OCI-LY1 (cell line): ENCODE measurements around the gene IL12A.

Experiments used
- H2AFZ ChIP-seq: fragments of 200-600 bp; sonication (generic), shearing (Covaris generic); 2 replicates; pipeline ENCODE4 v1.6.0; 2014; ENCODE audit warnings: antibody characterized with exemption, mild to moderate bottlenecking, low read length
- H3F3A ChIP-seq: fragments of 200-600 bp; sonication (generic), shearing (Covaris generic); 2 replicates; pipeline ENCODE4 v1.6.0; 2014; ENCODE audit warnings: mild to moderate bottlenecking, antibody characterized with exemption, low read length, moderate library complexity; ENCODE audit not compliant: insufficient read depth
- H3K27ac ChIP-seq: fragments of 200-600 bp; sonication (generic); 2 replicates; pipeline ENCODE4 v1.5.1; 2014; ENCODE audit warnings: low read length, mixed run types, mild to moderate bottlenecking, low read depth; ENCODE audit not compliant: poor library complexity, severe bottlenecking
- H3K27me3 ChIP-seq: fragments of 200-600 bp; sonication (generic); 2 replicates; pipeline ENCODE4 v1.6.0; 2014; ENCODE audit warnings: antibody characterized with exemption, mild to moderate bottlenecking, low read length, moderate library complexity; ENCODE audit not compliant: insufficient read depth
- H3K36me3 ChIP-seq: fragments of 200-600 bp; sonication (generic); 2 replicates; pipeline ENCODE4 v1.6.1; 2014; ENCODE audit warnings: mild to moderate bottlenecking, antibody characterized with exemption, low read length, moderate library complexity, mixed read lengths; ENCODE audit not compliant: insufficient read depth
- H3K4me1 ChIP-seq: fragments of 200-600 bp; sonication (generic); 2 replicates; pipeline ENCODE4 v1.5.1; 2014; ENCODE audit warnings: mild to moderate bottlenecking, low read length, moderate library complexity; ENCODE audit not compliant: insufficient read depth, severe bottlenecking
- H3K4me2 ChIP-seq: fragments of 200-600 bp; sonication (generic), shearing (Covaris generic); 2 replicates; pipeline ENCODE4 v1.6.1; 2014; ENCODE audit warnings: low read length
- H3K4me3 ChIP-seq: fragments of 200-600 bp; sonication (generic); 2 replicates; pipeline ENCODE4 v1.5.1; 2014; ENCODE audit warnings: low read length, low read depth, mild to moderate bottlenecking, mixed read lengths; ENCODE audit not compliant: poor library complexity, severe bottlenecking
- H3K79me2 ChIP-seq: fragments of 200-600 bp; shearing (Covaris generic); 2 replicates; pipeline ENCODE4 v1.6.1; 2016; ENCODE audit warnings: mixed run types, low read length, mixed read lengths; ENCODE audit not compliant: insufficient read depth
- H3K9ac ChIP-seq: fragments of 200-600 bp; sonication (generic), shearing (Covaris generic); 2 replicates; pipeline ENCODE4 v1.6.1; 2014; ENCODE audit warnings: mild to moderate bottlenecking, low read length, mixed read lengths
- H3K9me2 ChIP-seq: fragments of 200-600 bp; sonication (generic), shearing (Covaris generic); 2 replicates; pipeline ENCODE4 v1.6.1; 2014; ENCODE audit warnings: low read depth, mild to moderate bottlenecking, low read length, mixed read lengths
- H3K9me3 ChIP-seq: fragments of 200-600 bp; shearing (Covaris generic); 2 replicates; pipeline ENCODE4 v1.6.1; 2014; ENCODE audit warnings: low read length, mixed read lengths
- H4K20me1 ChIP-seq: fragments of 200-600 bp; sonication (generic), shearing (Covaris generic); 2 replicates; pipeline ENCODE4 v1.6.0; 2016; ENCODE audit warnings: mild to moderate bottlenecking, low read length; ENCODE audit not compliant: insufficient read depth
- EZH2 ChIP-seq: fragments of 200-600 bp; sonication (generic), shearing (Covaris generic); IDR thresholded peaks from 2 replicates; pipeline ENCODE4 v1.8.0; 2017; ENCODE audit warnings: borderline replicate concordance, mixed run types, mild to moderate bottlenecking, antibody characterized with exemption, low read length, moderate library complexity, mixed read lengths
- TF ChIP-seq, protein P1 (sequence below): fragments of 200-600 bp; sonication (generic), shearing (Covaris generic); IDR thresholded peaks from 2 replicates; pipeline ENCODE4 v1.5.1; 2017; ENCODE audit warnings: mild to moderate bottlenecking, antibody characterized with exemption, low read length, moderate library complexity, mixed read lengths

IL12A gene

DNA sequence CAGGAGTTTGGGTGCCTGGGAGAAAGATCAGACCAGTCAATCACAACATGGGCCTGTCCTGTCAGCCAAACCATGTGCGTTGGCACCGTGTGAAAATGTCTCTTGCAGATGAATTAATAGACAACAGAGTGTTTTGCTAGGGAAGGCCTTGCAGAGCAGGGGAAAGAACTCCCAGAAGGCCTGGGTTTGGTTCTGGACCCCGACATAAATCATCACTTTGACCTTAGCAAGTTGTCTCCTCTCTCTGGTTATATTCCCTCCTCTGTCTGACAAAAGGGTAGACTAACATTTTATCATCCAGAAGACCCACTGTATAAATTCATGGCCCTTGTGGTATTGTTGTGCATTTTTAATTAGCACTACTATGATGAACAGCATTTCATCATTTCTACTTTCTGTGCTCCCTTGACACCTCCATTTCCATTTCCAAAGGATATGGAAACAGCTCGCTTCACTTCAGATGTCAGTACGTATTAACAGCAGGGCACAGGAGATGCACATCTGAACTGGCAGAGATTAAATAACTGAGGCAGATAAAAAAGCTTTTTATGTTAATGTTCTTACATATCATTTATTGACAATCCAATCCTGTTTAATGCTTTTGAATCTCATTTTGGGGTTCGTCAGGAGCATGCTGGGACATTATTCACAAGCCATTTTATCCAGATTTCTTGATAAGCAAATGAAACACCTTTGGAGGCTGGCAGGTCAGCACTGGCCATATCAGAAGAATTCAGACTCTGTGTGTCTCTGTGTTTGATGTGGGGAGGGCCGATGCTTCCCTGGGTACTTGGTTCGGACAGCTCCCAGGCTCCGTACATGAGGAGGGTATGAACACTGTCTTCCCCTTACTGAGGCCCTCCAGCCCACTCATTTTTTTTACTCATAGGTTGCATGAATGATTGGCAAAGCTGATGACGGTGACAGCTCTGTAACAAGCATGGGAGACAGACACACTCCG is 28.2 kb upstream of the IL12A start:
- Histone ChIP-seq H3K9me3 (no peaks in the 10 kb centered on the region), H3K4me2 (no peak overlapping the region), H3K79me2 (no peaks in the 10 kb centered on the region), H3K27me3 (peaks cover 4% of the 10 kb centered on the region; the same call in 1 of the 2 replicates), H4K20me1 (no peaks in the 10 kb centered on the region), H3K9ac (no peak overlapping the region), H2AFZ (no peak overlapping the region), H3F3A (no peaks in the 10 kb centered on the region), H3K9me2 (no peaks in the 10 kb centered on the region), H3K36me3 (no peaks in the 10 kb centered on the region), H3K27ac (no peak overlapping the region), H3K4me1 (no peaks in the 10 kb centered on the region), H3K4me3 (no peak overlapping the region)
- TF ChIP-seq, protein P1, sequence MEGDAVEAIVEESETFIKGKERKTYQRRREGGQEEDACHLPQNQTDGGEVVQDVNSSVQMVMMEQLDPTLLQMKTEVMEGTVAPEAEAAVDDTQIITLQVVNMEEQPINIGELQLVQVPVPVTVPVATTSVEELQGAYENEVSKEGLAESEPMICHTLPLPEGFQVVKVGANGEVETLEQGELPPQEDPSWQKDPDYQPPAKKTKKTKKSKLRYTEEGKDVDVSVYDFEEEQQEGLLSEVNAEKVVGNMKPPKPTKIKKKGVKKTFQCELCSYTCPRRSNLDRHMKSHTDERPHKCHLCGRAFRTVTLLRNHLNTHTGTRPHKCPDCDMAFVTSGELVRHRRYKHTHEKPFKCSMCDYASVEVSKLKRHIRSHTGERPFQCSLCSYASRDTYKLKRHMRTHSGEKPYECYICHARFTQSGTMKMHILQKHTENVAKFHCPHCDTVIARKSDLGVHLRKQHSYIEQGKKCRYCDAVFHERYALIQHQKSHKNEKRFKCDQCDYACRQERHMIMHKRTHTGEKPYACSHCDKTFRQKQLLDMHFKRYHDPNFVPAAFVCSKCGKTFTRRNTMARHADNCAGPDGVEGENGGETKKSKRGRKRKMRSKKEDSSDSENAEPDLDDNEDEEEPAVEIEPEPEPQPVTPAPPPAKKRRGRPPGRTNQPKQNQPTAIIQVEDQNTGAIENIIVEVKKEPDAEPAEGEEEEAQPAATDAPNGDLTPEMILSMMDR, result no peak
- no peak for TF ChIP-seq EZH2

DNA sequence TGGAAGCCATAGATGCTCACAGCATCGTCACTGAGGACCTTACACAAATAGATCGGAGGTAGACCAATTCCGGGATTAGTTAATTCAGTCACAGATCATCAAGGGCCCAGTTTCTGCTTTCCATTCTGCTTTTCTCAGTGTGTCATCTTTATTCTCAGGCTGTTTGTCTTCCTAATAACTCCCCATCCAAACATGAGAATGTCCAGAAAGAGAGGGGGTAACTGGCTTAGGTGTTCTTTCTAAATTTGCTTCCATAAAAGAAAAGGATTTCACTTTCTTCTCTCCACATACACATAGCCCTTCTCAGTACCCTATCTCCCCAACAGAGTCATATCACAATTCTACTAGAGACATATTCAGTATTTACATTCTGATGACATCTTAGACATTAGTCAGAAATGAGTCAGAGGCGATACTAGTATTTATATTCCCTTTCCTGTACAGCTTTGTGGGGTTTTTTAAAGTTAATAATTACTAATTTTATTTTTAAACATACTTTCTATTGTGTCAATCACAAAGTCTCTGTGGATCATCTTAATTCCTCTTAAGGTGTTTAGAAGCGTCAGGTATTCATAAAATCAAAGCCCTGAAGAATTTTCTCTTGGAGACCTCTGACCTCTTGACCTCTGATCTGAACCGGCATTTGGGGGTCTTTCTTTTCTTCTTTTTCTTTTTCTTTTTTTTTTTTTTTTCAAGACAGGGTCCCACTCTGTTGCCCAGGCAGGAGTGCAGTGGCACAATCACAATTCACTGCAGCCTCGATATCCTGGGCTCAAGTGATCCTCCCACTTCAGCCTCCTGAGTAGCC is 24.3 kb upstream of the IL12A start:
- Histone ChIP-seq H3K9me2 (no peaks in the 10 kb centered on the region), H3K4me2 (no peak overlapping the region), H2AFZ (no peak overlapping the region), H3K27ac (no peak overlapping the region), H3F3A (no peaks in the 10 kb centered on the region), H3K9ac (no peak overlapping the region), H3K27me3 (peaks cover 4% of the 10 kb centered on the region; the same call in 1 of the 2 replicates), H3K36me3 (no peaks in the 10 kb centered on the region), H3K4me1 (no peaks in the 10 kb centered on the region), H4K20me1 (no peaks in the 10 kb centered on the region), H3K9me3 (no peaks in the 10 kb centered on the region; the same call in 1 of the 2 replicates), H3K4me3 (no peak overlapping the region), H3K79me2 (no peaks in the 10 kb centered on the region)
- TF ChIP-seq EZH2, result no peak
- TF ChIP-seq, protein P1, result no peak

DNA sequence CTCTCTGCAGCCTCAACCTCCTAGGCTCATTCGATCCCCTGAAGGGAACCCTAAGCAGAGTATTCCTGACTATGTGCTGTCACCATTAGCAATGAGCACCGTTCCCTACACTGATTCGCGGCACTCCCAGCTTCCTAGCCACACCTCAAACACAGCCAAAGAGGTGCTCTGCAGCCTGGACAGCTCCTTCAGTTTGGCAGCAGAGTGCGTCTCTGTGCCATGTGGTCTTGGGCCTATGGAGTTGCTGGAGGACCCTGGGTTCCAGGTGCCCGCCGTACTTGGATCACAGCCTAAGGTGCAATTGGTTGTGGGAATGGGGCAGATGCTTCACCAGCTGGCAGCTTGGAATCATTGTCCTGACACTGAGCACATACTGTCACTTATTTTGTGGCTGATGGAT is 17.3 kb upstream of the IL12A start:
- no peaks in the 10 kb centered on the region for H3K36me3 ChIP-seq
- no peak overlapping the region for H3K4me3 ChIP-seq
- H3K4me1 ChIP-seq, result no peaks in the 10 kb centered on the region
- H3K9me3 ChIP-seq, result no peaks in the 10 kb centered on the region; the same call in 1 of the 2 replicates
- no peaks in the 10 kb centered on the region; the same call in 1 of the 2 replicates for H3K27me3 ChIP-seq
- H3K9me2 ChIP-seq, result no peaks in the 10 kb centered on the region
- TF ChIP-seq EZH2, result no peak
- TF ChIP-seq, protein P1, result no peak
- H3F3A ChIP-seq, result no peaks in the 10 kb centered on the region
- H2AFZ ChIP-seq, result no peak overlapping the region
- H3K4me2 ChIP-seq, result no peak overlapping the region
- no peaks in the 10 kb centered on the region for H4K20me1 ChIP-seq
- no peaks in the 10 kb centered on the region for H3K79me2 ChIP-seq
- H3K9ac ChIP-seq, result no peak overlapping the region
- H3K27ac ChIP-seq, result no peak overlapping the region
